ENCODE results near the gene TNFAIP8L2.

TNFAIP8L2 gene

GRCh38 chr1:151146412-151147131 lies 9.9 kb upstream of the TNFAIP8L2 start, which contains the start of gene SEMA6C:
Gene SEMA6C, minus strand, starts transcription at chr1:151146631. Its CDS starts 4,010 bp downstream, at chr1:151142621.
- no peak for TF ChIP-seq ZFX (IDR thresholded peaks at IDR 0.05)
- H3K27ac ChIP-seq, result peak within 1 kb of the TSS; percentile 9; the same call in 1 of the 2 replicates

- no peak for TF ChIP-seq ZFX (IDR thresholded peaks at IDR 0.05)
- TF ChIP-seq, protein P1, sequence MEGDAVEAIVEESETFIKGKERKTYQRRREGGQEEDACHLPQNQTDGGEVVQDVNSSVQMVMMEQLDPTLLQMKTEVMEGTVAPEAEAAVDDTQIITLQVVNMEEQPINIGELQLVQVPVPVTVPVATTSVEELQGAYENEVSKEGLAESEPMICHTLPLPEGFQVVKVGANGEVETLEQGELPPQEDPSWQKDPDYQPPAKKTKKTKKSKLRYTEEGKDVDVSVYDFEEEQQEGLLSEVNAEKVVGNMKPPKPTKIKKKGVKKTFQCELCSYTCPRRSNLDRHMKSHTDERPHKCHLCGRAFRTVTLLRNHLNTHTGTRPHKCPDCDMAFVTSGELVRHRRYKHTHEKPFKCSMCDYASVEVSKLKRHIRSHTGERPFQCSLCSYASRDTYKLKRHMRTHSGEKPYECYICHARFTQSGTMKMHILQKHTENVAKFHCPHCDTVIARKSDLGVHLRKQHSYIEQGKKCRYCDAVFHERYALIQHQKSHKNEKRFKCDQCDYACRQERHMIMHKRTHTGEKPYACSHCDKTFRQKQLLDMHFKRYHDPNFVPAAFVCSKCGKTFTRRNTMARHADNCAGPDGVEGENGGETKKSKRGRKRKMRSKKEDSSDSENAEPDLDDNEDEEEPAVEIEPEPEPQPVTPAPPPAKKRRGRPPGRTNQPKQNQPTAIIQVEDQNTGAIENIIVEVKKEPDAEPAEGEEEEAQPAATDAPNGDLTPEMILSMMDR (conservative IDR thresholded peaks at IDR 0.05), result no peak
- no peak overlapping the region for H3K27ac ChIP-seq
Observed at GRCh38 chr1:151147132-151147503, 9.3 kb upstream of the TNFAIP8L2 start.

DNA sequence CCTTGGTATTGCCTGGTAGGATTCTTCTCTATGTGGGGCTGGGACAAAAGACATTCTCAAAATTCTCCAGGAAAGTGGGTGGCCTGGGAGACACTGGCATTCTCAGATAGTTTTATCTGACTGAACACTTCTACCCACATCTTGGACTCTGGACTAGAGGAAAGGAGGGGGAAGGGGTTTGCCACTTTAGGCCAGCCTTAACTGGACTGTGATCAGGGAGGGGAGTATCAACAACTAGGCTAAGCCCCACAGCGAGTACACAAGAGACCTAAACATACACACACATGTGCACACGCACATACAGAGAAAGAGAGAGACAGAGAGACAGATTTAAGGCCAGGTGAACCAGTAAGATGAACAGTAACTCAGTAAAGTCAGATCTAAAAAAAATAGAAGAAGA lies 8.8 kb upstream of the TNFAIP8L2 start:
- no peak for TF ChIP-seq ZFX (IDR thresholded peaks at IDR 0.05)
- TF ChIP-seq, protein P1 (conservative IDR thresholded peaks at IDR 0.05), result no peak
- H3K27ac ChIP-seq, result no peak overlapping the region

GRCh38 chr1:151157067-151157531 lies 650 bp downstream of the TNFAIP8L2 start:
- TF ChIP-seq, protein P1 (conservative IDR thresholded peaks at IDR 0.05), result no peak
- TF ChIP-seq ZFX (IDR thresholded peaks at IDR 0.05), result no peak
- H3K27ac ChIP-seq, result no peak overlapping the region

DNA sequence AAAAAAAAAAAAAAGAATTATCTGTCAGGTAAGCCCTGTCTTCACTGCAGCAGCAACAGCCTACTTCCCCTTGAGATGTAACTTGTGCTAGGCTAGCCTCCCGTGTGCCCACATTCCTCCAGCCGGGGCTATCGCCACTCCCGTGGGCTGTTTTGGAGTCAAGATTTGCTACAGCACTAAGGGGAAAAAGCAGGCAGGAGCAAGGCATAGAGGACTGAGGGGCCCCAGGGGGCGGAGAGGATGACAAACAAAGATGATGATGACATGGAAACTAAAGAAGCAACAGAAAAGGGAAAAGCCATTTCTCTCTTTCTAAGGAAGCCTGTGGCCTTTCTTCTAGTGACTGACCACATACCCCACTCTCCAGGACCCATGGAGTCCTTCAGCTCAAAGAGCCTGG lies 1.9 kb downstream of the TNFAIP8L2 start:
- TF ChIP-seq ZFX (IDR thresholded peaks at IDR 0.05), result no peak
- TF ChIP-seq, protein P1 (conservative IDR thresholded peaks at IDR 0.05), result no peak
- no peak overlapping the region for H3K27ac ChIP-seq

- no peak overlapping the region for H3K27ac ChIP-seq
- no peak for TF ChIP-seq ZFX (IDR thresholded peaks at IDR 0.05)
Observed at GRCh38 chr1:151158751-151159251, 2.4 kb downstream of the TNFAIP8L2 start.

DNA sequence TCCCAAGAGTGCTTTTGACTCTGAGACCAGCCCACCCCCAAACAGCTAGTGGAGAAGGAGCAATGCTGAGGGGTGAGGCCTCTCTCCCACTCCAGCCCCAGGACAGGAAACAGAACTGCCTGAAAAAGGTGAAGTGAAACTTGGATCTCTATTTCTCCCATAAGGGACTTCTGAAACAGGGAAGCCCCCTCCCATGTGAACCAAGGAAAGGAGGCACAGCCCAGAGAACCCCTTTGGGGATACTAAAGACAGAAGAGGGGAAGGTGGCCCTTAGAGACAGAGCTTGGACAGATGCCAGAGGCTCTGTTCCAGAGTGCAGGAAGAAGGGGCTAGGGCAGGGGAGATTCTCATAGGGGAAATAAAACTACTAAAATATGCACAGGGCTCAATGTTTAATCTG lies 2.9 kb downstream of the TNFAIP8L2 start:
- TF ChIP-seq, protein P1 (conservative IDR thresholded peaks at IDR 0.05), result no peak
- TF ChIP-seq ZFX (IDR thresholded peaks at IDR 0.05), result no peak
- no peak overlapping the region for H3K27ac ChIP-seq

DNA sequence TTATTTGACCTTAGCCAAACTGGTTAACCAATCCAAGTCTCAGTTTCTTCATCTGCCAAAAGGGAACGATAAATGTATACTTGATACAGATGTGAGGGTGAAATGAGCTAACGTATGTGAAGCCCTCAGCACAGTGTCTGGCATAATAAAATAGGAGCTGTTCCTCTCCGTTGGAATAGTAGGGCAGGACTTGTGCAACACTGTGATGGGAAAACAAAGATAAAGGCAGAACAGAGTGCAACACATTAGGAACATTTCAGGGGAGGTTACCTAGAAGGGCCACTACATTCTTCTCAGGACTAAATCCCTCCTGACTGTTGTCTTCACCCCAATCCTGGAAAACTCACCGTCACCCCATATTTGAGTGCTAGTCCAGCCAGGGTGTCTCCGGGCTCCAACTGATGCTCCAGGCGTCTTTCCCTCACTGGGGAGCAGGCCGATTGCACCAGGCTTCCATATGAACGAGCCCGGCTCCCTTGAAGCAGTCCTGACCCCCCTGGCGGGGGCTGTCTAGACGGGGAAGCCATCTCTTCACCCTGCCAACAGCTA lies 8.4 kb downstream of the TNFAIP8L2 start:
- TF ChIP-seq ZFX (IDR thresholded peaks at IDR 0.05), result no peak
- TF ChIP-seq, protein P1 (conservative IDR thresholded peaks at IDR 0.05), result no peak
- H3K27ac ChIP-seq, result peak overlapping the region; percentile 74

Measured in C4-2B (cell line).